Panc1 (cell line): ENCODE results near the gene POLK. TPM values are rescaled to one million over a fixed set of nuclear protein-coding genes. Genes with fewer than 3 reads are reported as not detected.

Experiments used
- ATAC-seq: fragments of 200-7000 bp; cut with Tn5 transposase; 2 replicates; pipeline ENCODE4 v1.9.1; 2020; ENCODE audit warnings: mild to moderate bottlenecking, moderate library complexity
- BruUV-seq: library from RNA; stranded (reverse); fragments of 400-500 nt; replicated peaks from 2 replicates; lab custom pipeline; 2021; lab: Mats Ljungman, UMichigan
- CTCF ChIA-PET: fragments of 300-600 bp; sonication (Branson Sonifier 250); formaldehyde crosslinking; loops from one replicate; lab custom pipeline; 2022; ENCODE audit warnings: antibody characterized with exemption; lab: Charles Lee
- POLR2A ChIA-PET: fragments of 300-600 bp; sonication (Branson Sonifier 250); formaldehyde crosslinking; loops from one replicate; lab custom pipeline; 2022; ENCODE audit warnings: antibody characterized with exemption; lab: Charles Lee
- DNase-seq: peaks from one replicate; pipeline ENCODE4 v3.0.0-alpha.2; 2010; ENCODE audit warnings: low read depth, low spot score
- H3K27ac ChIP-seq: 2 replicates; pipeline ENCODE4 v1.5.1; 2011; ENCODE audit warnings: mild to moderate bottlenecking, low read length, inconsistent platforms
- H3K27me3 ChIP-seq: fragments of 200-500 bp; sonication (Bioruptor generic); 2 replicates; pipeline ENCODE4 v1.6.0; 2014; ENCODE audit warnings: low read length, inconsistent platforms; ENCODE audit not compliant: control insufficient read depth, insufficient read depth
- H3K36me3 ChIP-seq: fragments of 200-500 bp; sonication (Bioruptor generic); 2 replicates; pipeline ENCODE4 v1.5.1; 2014; ENCODE audit warnings: inconsistent platforms, mild to moderate bottlenecking, low read length, moderate library complexity; ENCODE audit not compliant: control insufficient read depth, insufficient read depth
- H3K4me1 ChIP-seq: 2 replicates; pipeline ENCODE4 v1.5.1; 2011; ENCODE audit warnings: inconsistent platforms, mild to moderate bottlenecking, low read length, moderate library complexity; ENCODE audit not compliant: control insufficient read depth, insufficient read depth
- H3K4me3 ChIP-seq, 2 experiments: 2 replicates each; pipeline ENCODE4 v1.5.1; 2011 to 2012; ENCODE audit warnings: low read depth in 2 of 2, low read length in 2 of 2, mild to moderate bottlenecking in 2 of 2, inconsistent platforms in 1 of 2, moderate library complexity in 1 of 2
- H3K9me3 ChIP-seq: fragments of 200-500 bp; sonication (Bioruptor generic); 2 replicates; pipeline ENCODE4 v1.5.1; 2014; ENCODE audit warnings: low read depth, mild to moderate bottlenecking, inconsistent platforms, low read length, moderate library complexity; ENCODE audit not compliant: control insufficient read depth, insufficient read depth
- CTCF ChIP-seq: fragments of 450-650 bp; IDR thresholded peaks from 2 replicates; pipeline ENCODE4 v1.5.1; 2017; ENCODE audit warnings: mild to moderate bottlenecking
- POLR2AphosphoS5 ChIP-seq: IDR thresholded peaks from 2 replicates; pipeline ENCODE4 v1.6.1; 2012; ENCODE audit warnings: mild to moderate bottlenecking, low read depth, low read length, moderate library complexity
- SIN3A ChIP-seq: IDR thresholded peaks from 2 replicates; pipeline ENCODE4 v1.6.1; 2012; ENCODE audit warnings: low read depth, mild to moderate bottlenecking, low read length, moderate library complexity, borderline replicate concordance; ENCODE audit not compliant: insufficient read depth
- TCF7L2 ChIP-seq: IDR thresholded peaks from 2 replicates; pipeline ENCODE4 v1.6.1; 2011; ENCODE audit warnings: mild to moderate bottlenecking, low read depth, low read length, inconsistent platforms
- in situ Hi-C: cut with HindIII; loops from 2 replicates; pipeline ENCODE4 v1.10.0; 2016; ENCODE audit warnings: low sequenced_read_pairs, low pct_unique_long_range_greater_than_20kb
- intact Hi-C: fragments of 100-400 bp; cut with micrococcal nuclease; formaldehyde crosslinking; loops from one replicate; pipeline ENCODE4 v1.10.0; 2022; ENCODE audit not compliant: unreplicated experiment
- total RNA-seq: library from RNA; stranded (reverse); gene quantifications from one replicate; pipeline ENCODE4 v1.2.1, GENCODE V29; 2021; ENCODE audit not compliant: unreplicated experiment
- TF ChIP-seq, protein P1 (sequence below), 2 experiments: IDR thresholded peaks; 2 replicates each; pipeline ENCODE4 v1.6.1; 2011 to 2012; ENCODE audit warnings: low read depth in 2 of 2, control low read depth in 1 of 2, low read length in 1 of 2, mild to moderate bottlenecking in 1 of 2, moderate library complexity in 1 of 2; ENCODE audit not compliant: insufficient read depth in 1 of 2

Gene POLK
- total RNA-seq, 1 experiment from 2014 or later: 21.3 TPM

DNA sequence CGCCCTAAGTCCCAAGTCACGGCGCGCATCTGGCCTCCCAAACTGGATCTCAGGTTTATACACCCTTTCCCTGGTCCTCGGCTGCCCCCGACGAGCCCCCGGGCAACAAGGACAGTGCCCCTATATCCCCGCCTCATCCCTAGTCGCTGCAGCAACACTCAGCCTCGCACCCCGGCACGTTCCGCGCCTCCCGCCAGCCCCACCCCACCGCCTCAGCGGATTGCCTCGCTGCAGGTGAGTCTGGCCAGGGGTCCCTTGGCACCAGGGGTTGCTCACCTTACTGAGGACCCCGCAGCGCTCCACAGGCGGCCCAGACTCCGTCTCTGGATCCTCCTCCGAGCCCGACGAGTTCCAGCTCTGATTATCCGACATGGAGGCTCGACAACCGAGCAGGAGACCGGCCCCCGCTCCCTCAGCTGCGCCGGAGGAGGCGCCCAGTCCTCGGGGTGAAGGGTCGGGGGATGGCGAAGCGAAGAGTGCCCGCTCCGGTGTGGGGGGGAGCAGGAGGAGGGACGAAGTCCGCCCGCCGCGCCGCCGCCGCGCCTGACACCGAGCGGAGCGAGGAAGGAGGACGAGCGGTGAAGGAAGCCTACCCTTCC lies 756 bp upstream of the POLK start:
- Histone ChIP-seq H3K27ac (peak overlapping the region; percentile 87), H3K27me3 (no peaks in the 10 kb centered on the region), H3K9me3 (no peaks in the 10 kb centered on the region), H3K4me3 (peak overlapping the region; percentile 87 to 98), H3K36me3 (no peaks in the 10 kb centered on the region; the same call in 1 of the 2 replicates), H3K4me1 (peaks cover 10% of the 10 kb centered on the region)
- TF ChIP-seq POLR2AphosphoS5 (no peak), SIN3A (no peak), TCF7L2 (no peak), CTCF (no peak)
- TF ChIP-seq, protein P1, sequence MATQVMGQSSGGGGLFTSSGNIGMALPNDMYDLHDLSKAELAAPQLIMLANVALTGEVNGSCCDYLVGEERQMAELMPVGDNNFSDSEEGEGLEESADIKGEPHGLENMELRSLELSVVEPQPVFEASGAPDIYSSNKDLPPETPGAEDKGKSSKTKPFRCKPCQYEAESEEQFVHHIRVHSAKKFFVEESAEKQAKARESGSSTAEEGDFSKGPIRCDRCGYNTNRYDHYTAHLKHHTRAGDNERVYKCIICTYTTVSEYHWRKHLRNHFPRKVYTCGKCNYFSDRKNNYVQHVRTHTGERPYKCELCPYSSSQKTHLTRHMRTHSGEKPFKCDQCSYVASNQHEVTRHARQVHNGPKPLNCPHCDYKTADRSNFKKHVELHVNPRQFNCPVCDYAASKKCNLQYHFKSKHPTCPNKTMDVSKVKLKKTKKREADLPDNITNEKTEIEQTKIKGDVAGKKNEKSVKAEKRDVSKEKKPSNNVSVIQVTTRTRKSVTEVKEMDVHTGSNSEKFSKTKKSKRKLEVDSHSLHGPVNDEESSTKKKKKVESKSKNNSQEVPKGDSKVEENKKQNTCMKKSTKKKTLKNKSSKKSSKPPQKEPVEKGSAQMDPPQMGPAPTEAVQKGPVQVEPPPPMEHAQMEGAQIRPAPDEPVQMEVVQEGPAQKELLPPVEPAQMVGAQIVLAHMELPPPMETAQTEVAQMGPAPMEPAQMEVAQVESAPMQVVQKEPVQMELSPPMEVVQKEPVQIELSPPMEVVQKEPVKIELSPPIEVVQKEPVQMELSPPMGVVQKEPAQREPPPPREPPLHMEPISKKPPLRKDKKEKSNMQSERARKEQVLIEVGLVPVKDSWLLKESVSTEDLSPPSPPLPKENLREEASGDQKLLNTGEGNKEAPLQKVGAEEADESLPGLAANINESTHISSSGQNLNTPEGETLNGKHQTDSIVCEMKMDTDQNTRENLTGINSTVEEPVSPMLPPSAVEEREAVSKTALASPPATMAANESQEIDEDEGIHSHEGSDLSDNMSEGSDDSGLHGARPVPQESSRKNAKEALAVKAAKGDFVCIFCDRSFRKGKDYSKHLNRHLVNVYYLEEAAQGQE (IDR thresholded peaks at IDR 0.05; ENCODE audit: insufficient read depth in 1 of 2, low read depth in 2 of 2, low read length in 1 of 2): no peak
- intact Hi-C loops: loop anchor here (5.0 kb wide), 1 partner anchor 56 kb away; no protein-coding TSS in a partner anchor
- ChIA-PET POLR2A (interaction anchor here (0.6 to 0.9 kb wide), 3 partner anchors 110 to 172 kb away, joined by 3 to 12 read pairs (median 3); no protein-coding TSS in a partner anchor), CTCF (no interaction called here)
- in situ Hi-C loops: no loop called here
- DNase-seq (no peak), ATAC-seq (peak; percentile 62)
- BruUV-seq: no TSS peak

DNA sequence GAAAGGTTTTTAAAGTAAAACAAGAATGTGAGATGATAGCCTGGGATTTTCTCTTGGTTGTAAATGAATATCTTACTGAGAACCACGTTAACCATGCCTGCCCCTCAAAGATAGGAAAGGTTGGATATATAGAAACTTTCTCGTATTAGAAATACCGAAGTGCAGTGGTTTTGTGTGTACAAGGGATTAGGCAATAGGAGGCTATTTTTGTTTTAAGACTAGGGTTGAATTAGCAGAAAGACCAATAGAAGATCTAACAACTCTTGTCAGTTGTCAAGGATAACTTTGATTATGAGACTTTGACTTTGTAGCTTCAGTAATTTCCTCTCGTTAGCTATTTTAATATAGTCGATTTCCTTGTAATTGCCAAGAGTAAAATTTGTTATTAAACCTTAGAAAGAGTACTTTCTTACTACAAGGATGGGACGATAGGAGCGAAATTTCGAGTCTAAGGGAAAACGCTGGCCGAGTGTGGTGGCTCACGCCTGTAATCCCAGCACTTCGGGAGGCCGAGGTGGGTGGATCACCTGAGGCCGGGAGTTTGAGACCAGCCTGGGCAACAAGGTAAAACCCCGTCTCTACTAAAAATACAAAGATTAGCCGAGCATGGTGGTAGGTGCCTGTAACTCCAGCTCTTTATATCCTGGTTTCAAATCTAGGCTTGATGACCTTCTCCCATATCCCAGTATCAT lies 838 bp downstream of the POLK start:
- Histone ChIP-seq H3K27ac (peak overlapping the region; percentile 98), H3K27me3 (no peaks in the 10 kb centered on the region), H3K4me3 (peak overlapping the region; percentile 87 to 98), H3K4me1 (peaks cover 9% of the 10 kb centered on the region), H3K36me3 (no peaks in the 10 kb centered on the region; the same call in 1 of the 2 replicates), H3K9me3 (no peaks in the 10 kb centered on the region)
- POLR2A ChIA-PET: interaction anchor here (0.7 kb wide), 1 partner anchor 67 kb away, joined by 3 read pairs; no protein-coding TSS in a partner anchor
- BruUV-seq: TSS peak; percentile 72
- TF ChIP-seq CTCF (no peak), SIN3A (no peak), TCF7L2 (no peak), POLR2AphosphoS5 (no peak)
- TF ChIP-seq, protein P1 (IDR thresholded peaks at IDR 0.05; ENCODE audit: insufficient read depth in 1 of 2, low read depth in 2 of 2, low read length in 1 of 2): no peak
- in situ Hi-C loops: no loop called here
- ATAC-seq: no peak
- no peak for DNase-seq
- intact Hi-C loops: loop anchor here (5.0 kb wide), 1 partner anchor 55 kb away; no protein-coding TSS in a partner anchor
- CTCF ChIA-PET: no interaction called here
